IPS-NIHi7 (cell line): ENCODE results near the gene C19orf67.
"Not testable (repeated sequence)": the region's sequence is repeated elsewhere in the genome, so short reads cannot be mapped to it uniquely, and the experiment has no call there.

Source experiments
- DNase-seq: peaks from one replicate; pipeline ENCODE4 v3.0.0; 2012; ENCODE audit warnings: mixed read lengths; ENCODE audit errors: extremely low spot score

The C19orf67 gene

GRCh38 chr19:14056741-14057356 is 28.7 kb downstream of the C19orf67 start:
- peak; percentile 10 for DNase-seq

GRCh38 chr19:14056069-14056666 is 29.4 kb downstream of the C19orf67 start:
- no peak for DNase-seq

GRCh38 chr19:14055396-14055795 is 30.2 kb downstream of the C19orf67 start:
- no peak for DNase-seq

- DNase-seq: no peak
Measured at GRCh38 chr19:14054721-14055120, 30.9 kb downstream of the C19orf67 start.

- DNase-seq: no peak
Measured at GRCh38 chr19:14054099-14054498, 31.5 kb downstream of the C19orf67 start.

- DNase-seq: no peak
Measured at GRCh38 chr19:14053500-14053899, 32.1 kb downstream of the C19orf67 start.

GRCh38 chr19:14053032-14053431 is 32.6 kb downstream of the C19orf67 start:
- DNase-seq: no peak

- no peak for DNase-seq
Measured at GRCh38 chr19:14052470-14052869, 33.1 kb downstream of the C19orf67 start.

- no peak for DNase-seq
Measured at GRCh38 chr19:14051980-14052379, 33.6 kb downstream of the C19orf67 start.

- DNase-seq: not testable (repeated sequence)
Measured at GRCh38 chr19:14050961-14051360, 34.6 kb downstream of the C19orf67 start.

GRCh38 chr19:14050512-14050911 is 35.1 kb downstream of the C19orf67 start:
- DNase-seq: no peak

- DNase-seq: peak; percentile 89
Measured at GRCh38 chr19:14048443-14049153, 37.0 kb downstream of the C19orf67 start.

GRCh38 chr19:14047866-14048265 is 37.7 kb downstream of the C19orf67 start:
- DNase-seq: not testable (repeated sequence)

GRCh38 chr19:14042659-14043608 is 42.6 kb downstream of the C19orf67 start:
- peak; percentile 85 for DNase-seq

- no peak for DNase-seq
Measured at GRCh38 chr19:14039181-14039580, 46.4 kb downstream of the C19orf67 start.

GRCh38 chr19:14035706-14036105 is 49.9 kb downstream of the C19orf67 start:
- no peak for DNase-seq

GRCh38 chr19:14035159-14035558 is 50.4 kb downstream of the C19orf67 start:
- not testable (repeated sequence) for DNase-seq

GRCh38 chr19:14033946-14034345 is 51.6 kb downstream of the C19orf67 start:
- DNase-seq: no peak

GRCh38 chr19:14031719-14032480 is 53.7 kb downstream of the C19orf67 start, which contains the start of gene IL27RA:
IL27RA (plus strand) TSS chr19:14031762; CDS start chr19:14031873, 111 bp downstream.
- peak; percentile 73 for DNase-seq
